IMR-90 (cell line): ENCODE measurements around the gene CACNA2D3.

Source experiments
- CEBPB ChIP-seq: IDR thresholded peaks from 2 replicates; pipeline ENCODE4 v1.6.1; 2012; ENCODE audit warnings: low read depth, low read length, improper control_type of control experiment
- FOS ChIP-seq: fragments of 150-350 bp; IDR thresholded peaks from 2 replicates; pipeline ENCODE4 v1.6.1; 2016; ENCODE audit warnings: low read depth, low read length
- POLR2A ChIP-seq: IDR thresholded peaks from 2 replicates; pipeline ENCODE4 v1.6.1; 2012; ENCODE audit warnings: mild to moderate bottlenecking, low read depth, low read length
- TF ChIP-seq, protein P1 (sequence below): conservative IDR thresholded peaks from 2 replicates; pipeline ENCODE4 v1.5.1; 2012; ENCODE audit warnings: mild to moderate bottlenecking, low read depth, low read length, improper control_type of control experiment

DNA sequence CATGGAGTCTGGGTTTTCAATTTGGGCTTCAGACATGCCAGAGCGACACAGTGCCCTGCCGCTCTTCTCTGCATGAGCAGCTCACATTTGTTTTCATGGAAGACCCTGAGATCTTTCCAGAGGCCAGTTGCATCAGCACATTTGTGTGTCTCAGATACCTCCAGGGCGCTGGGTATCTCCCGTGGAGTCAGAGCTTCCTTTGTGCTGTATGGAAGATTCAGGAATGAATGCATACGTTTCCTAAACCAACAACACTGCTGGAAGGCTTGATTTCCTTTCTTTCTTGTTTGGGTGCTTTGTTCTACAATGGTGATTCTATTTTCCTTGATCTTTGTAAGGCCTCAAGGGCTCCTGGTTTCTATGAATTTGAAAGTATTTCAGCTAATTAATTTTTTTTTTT, 106.5 kb downstream of the CACNA2D3 start:
- TF ChIP-seq, protein P1, sequence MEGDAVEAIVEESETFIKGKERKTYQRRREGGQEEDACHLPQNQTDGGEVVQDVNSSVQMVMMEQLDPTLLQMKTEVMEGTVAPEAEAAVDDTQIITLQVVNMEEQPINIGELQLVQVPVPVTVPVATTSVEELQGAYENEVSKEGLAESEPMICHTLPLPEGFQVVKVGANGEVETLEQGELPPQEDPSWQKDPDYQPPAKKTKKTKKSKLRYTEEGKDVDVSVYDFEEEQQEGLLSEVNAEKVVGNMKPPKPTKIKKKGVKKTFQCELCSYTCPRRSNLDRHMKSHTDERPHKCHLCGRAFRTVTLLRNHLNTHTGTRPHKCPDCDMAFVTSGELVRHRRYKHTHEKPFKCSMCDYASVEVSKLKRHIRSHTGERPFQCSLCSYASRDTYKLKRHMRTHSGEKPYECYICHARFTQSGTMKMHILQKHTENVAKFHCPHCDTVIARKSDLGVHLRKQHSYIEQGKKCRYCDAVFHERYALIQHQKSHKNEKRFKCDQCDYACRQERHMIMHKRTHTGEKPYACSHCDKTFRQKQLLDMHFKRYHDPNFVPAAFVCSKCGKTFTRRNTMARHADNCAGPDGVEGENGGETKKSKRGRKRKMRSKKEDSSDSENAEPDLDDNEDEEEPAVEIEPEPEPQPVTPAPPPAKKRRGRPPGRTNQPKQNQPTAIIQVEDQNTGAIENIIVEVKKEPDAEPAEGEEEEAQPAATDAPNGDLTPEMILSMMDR: no peak
- TF ChIP-seq POLR2A: no peak
- no peak for TF ChIP-seq CEBPB
- TF ChIP-seq FOS: no peak
